Measurements from ENCODE around the gene LIG4. TPM values are rescaled to one million over a fixed set of nuclear protein-coding genes. Genes with fewer than 3 reads are reported as not detected.
"Not testable (repeated sequence)": the region's sequence is repeated elsewhere in the genome, so short reads cannot be mapped to it uniquely, and the experiment has no call there.

Gene LIG4
- total and polyA plus RNA-seq, 8 donors = 4.0 to 13.9 (median 7.6) TPM; not detected in 1

- intact Hi-C loops (cut with DNase I; ENCODE audit: low total_unique reads) = no loop called here
- no peak overlapping the region for H3K27ac ChIP-seq
- no peaks in the 10 kb centered on the region for H3K9me3 ChIP-seq
- no peak for DNase-seq
- H3K4me3 ChIP-seq = no peak overlapping the region
- H3K36me3 ChIP-seq = peaks cover 0 to 12% (median 7%) of the 10 kb centered on the region in 4 donors
- WGBS, 5 donors = 39 to 63% (median 45%) methylated on average over 1 of the region's 1 CpG
- H3K27me3 ChIP-seq = no peaks in the 10 kb centered on the region
- no peak for TF ChIP-seq CTCF (IDR thresholded peaks at IDR 0.05)
- H3K4me1 ChIP-seq = peaks cover 3 to 98% (median 44%) of the 10 kb centered on the region in 4 donors
Measured at GRCh38 chr13:108225440-108225839, 10.1 kb upstream of the LIG4 start.

- Histone ChIP-seq H3K9me3 (no peaks in the 10 kb centered on the region), H3K27ac (peak overlapping the region in 2 of 5 donors; percentile 31 to 36), H3K36me3 (no peaks in the 10 kb centered on the region), H3K27me3 (no peaks in the 10 kb centered on the region), H3K4me3 (no peak overlapping the region), H3K4me1 (peaks cover 18 to 99% (median 53%) of the 10 kb centered on the region in 4 donors)
- DNase-seq = no peak
- 66 to 78% (median 75%) methylated on average over 7 of the region's 7 CpGs for WGBS, 5 donors
- TF ChIP-seq POLR2AphosphoS5 (IDR thresholded peaks at IDR 0.05) = peak in 1 of 3 donors; percentile 18
- TF ChIP-seq POLR2A (IDR thresholded peaks at IDR 0.05) = no peak
- intact Hi-C loops (cut with DNase I; ENCODE audit: low total_unique reads) = no loop called here
Measured at GRCh38 chr13:108223687-108224503, 8.6 kb upstream of the LIG4 start.

- Histone ChIP-seq H3K4me3 (peak overlapping the region in 3 of 4 donors; percentile 80 to 96 (median 89)), H3K9me3 (no peaks in the 10 kb centered on the region), H3K36me3 (no peaks in the 10 kb centered on the region), H3K27me3 (no peaks in the 10 kb centered on the region), H3K27ac (peak overlapping the region in 3 of 5 donors; percentile 88 to 93 (median 93)), H3K4me1 (peaks cover 27 to 84% (median 51%) of the 10 kb centered on the region in 4 donors)
- intact Hi-C loops (cut with DNase I; ENCODE audit: low total_unique reads) = no loop called here
- 7 to 37% (median 29%) methylated on average over 1 of the region's 1 CpG for WGBS, 5 donors
- DNase-seq = peak; percentile 47 to 66
- TF ChIP-seq CTCF (IDR thresholded peaks at IDR 0.05) (no peak), POLR2A (IDR thresholded peaks at IDR 0.05) (no peak), EP300 (IDR thresholded peaks at IDR 0.05) (no peak), POLR2AphosphoS5 (IDR thresholded peaks at IDR 0.05) (no peak)
Measured at GRCh38 chr13:108220041-108220440, 4.7 kb upstream of the LIG4 start.

GRCh38 chr13:108218044-108218974 lies 3.0 kb upstream of the LIG4 start, which contains the start of gene ABHD13:
Gene ABHD13, plus strand, starts transcription at chr13:108218392. Its CDS starts 10,827 bp downstream, at chr13:108229219.
- TF ChIP-seq POLR2AphosphoS5 (IDR thresholded peaks at IDR 0.05) (peak; percentile 37 to 91 (median 83)), CTCF (IDR thresholded peaks at IDR 0.05) (no peak), POLR2A (IDR thresholded peaks at IDR 0.05) (peak in 2 of 4 donors; percentile 43 to 65)
- WGBS, 5 donors = 0% methylated on average over 53 to 93 of the region's 93 CpGs
- Histone ChIP-seq H3K27me3 (no peaks in the 10 kb centered on the region), H3K27ac (peak within 1 kb of the TSS; percentile 88 to 93 (median 92)), H3K4me1 (peaks cover 34 to 80% (median 53%) of the 10 kb centered on the region in 4 donors), H3K9me3 (no peaks in the 10 kb centered on the region), H3K4me3 (peak within 1 kb of the TSS; percentile 80 to 96 (median 92)), H3K36me3 (no peaks in the 10 kb centered on the region)
- intact Hi-C loops (cut with DNase I; ENCODE audit: low total_unique reads) = no loop called here
- DNase-seq = peak; percentile 91 to 97

- peak overlapping the region; percentile 80 to 96 (median 92) for H3K4me3 ChIP-seq
- DNase-seq; intact Hi-C loops (cut with DNase I; ENCODE audit: low total_unique reads); H3K36me3 ChIP-seq; H3K27me3 ChIP-seq; H3K9me3 ChIP-seq: not testable (repeated sequence)
- 61 to 71% (median 65%) methylated on average over 27 of the region's 27 CpGs for WGBS, 5 donors
- H3K27ac ChIP-seq = peak overlapping the region; percentile 88 to 93 (median 92)
- H3K4me1 ChIP-seq = peaks cover 34 to 71% (median 49%) of the 10 kb centered on the region in 4 donors
Measured at GRCh38 chr13:108217307-108218043, 2.1 kb upstream of the LIG4 start.

All from stomach (tissue), 9 donors.